HS-27A (cell line): Measurements from ENCODE around the gene ADIG.
A peak's percentile ranks its signal among the peaks of the same experiment; 100 is the strongest.

ENCODE experiments used
- DNase-seq: peaks from one replicate; pipeline ENCODE4 v3.0.0-alpha.2; 2012; ENCODE audit warnings: low read depth, missing footprints

Gene ADIG

DNA sequence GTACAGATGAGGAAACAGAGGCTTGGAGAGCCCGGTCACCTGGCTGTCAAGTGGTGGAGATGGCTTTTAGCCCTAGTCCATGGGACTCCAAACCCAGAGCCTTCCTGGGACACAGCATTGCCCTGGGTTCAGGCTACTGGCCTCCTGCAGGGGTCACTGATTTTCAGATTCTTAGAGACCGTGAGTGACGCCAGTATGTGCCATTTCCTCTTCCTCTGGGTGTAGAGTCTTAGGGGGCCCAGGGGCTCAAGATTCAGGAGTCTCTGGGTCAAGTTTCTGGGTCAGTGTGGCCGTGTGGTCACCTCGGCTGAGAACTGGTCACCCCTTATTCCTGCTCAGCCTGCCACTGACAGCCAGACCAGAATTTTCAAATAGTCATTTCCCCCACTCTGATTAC lies 21.2 kb downstream of the ADIG start:
- DNase-seq = no peak

GRCh38 chr20:38603286-38603685 lies 22.3 kb downstream of the ADIG start:
- no peak for DNase-seq

DNA sequence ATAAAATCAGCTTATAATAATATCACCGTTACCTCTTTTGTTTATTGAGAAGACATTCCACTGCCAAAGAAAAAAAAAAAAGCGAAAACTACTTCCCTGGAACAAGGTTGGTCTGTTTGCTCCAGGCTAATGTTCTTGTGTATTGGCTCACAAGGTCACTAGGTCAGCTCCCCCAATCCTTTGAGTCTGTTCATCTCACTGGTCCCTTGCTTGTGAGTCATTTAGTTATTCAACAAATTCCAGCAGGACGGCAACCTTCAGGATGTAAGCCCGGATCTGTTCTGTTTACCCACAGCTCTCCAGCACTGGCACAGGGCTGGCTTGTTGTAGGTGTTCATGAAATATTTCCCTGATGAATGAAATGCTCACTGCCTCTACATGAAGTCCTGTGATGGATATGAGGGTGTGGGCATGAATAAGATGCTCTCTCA lies 23.9 kb downstream of the ADIG start:
- no peak for DNase-seq

GRCh38 chr20:38607351-38607750 lies 26.4 kb downstream of the ADIG start:
- no peak for DNase-seq

GRCh38 chr20:38608188-38608587 lies 27.2 kb downstream of the ADIG start:
- DNase-seq = no peak

GRCh38 chr20:38609815-38610214 lies 28.8 kb downstream of the ADIG start:
- no peak for DNase-seq

- DNase-seq = peak; percentile 30
These were observed 29.5 kb downstream of the ADIG start for GRCh38 chr20:38610521-38610920.

DNA sequence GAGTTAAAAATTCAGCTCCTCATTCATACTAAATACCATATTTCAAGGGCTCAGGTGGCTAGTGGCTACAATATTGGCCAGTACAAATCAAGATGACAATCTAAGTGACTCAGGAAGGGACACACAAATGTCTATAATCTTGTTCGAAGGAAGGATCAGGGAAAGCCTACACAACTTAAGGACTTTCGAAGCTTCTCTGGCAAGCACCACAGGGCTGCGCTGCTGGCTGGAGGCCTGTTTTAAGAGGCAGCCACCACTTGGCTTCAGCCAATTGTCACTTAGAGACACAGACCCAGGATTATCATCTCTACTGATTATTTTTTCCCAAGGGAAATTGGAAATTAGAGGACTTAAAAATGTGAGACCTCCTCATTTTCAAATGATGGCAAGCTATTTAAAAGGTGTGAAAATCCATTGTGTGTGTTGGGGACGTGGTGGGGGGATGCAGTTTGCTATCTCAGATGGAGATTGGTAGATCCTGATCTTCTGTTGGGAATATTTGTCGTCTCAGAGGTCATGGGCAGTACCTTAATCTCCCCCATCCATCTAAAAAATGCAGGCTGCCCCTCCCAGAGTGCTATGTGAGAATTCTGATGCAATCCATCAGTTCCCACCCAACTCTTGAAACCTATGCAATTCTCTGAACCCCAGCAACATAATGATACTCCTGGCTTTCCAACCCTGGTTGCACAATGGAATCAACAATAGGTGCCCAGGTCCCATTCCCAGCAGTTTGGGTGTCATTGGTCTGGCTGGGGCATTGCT lies 31.9 kb downstream of the ADIG start:
- DNase-seq = no peak

- DNase-seq = no peak
These were observed 34.3 kb downstream of the ADIG start for GRCh38 chr20:38615283-38615682.

DNA sequence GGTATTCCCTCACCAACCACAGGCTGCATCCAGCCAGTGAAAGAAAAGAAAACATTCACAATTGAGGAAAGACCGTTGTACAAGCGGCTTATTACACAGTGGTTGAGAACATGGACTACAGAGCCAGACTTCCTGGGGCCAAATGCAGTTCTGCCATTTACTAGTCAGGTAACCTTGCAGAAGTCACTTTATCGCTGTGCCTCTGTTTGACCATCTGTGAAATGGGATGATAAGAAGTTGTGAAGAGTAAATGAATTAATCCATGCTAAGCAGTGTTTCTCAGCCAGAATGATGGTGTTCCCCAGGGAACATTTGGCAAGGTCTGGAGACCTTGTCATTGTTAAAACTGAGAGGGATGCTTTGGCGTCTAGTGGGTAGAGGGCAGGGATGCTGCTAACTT lies 35.5 kb downstream of the ADIG start:
- no peak for DNase-seq

GRCh38 chr20:38617011-38617829 lies 36.2 kb downstream of the ADIG start:
- DNase-seq = no peak

- DNase-seq = no peak
These were observed 36.8 kb downstream of the ADIG start for GRCh38 chr20:38617830-38618196.

GRCh38 chr20:38620441-38620840 lies 39.4 kb downstream of the ADIG start:
- DNase-seq = no peak

- DNase-seq = no peak
These were observed 42.1 kb downstream of the ADIG start for GRCh38 chr20:38623061-38623460.

DNA sequence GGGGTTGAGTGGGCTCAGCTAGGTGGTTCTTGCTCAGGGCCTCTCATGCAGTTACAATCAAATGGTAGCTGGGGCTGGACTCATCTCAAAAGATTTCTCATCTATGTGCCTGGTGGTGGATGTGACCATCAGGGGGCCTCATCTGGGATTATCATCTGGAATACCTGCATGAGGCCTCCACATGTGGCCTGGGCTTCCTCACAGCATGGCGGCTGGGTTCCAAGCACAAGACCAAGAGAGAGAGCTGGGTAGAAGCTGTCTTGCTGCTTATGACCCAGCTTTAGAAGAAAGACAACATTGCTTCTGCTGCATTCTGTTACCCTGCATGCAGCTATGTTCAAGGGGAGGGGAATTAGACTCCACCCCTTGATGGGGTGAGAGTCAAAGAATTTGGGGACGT lies 43.1 kb downstream of the ADIG start:
- no peak for DNase-seq

DNA sequence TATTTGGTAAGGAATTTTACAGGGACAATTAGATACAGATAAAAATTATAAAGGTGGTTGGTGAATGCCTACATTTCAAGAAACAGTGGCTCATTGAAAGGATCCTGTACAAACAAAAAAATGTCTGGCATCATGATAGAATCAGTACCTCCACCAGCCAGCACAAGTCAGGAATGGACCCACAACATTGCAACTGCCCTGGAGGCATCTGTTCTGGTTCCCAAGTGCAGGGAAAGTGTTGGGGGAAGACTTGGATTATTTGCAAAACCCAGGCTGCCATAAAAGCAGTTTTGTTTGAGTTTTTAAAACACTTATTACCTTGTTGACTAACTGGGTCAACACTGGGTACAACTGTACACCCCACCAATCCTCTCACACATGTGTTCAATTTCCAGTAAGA lies 44.9 kb downstream of the ADIG start:
- no peak for DNase-seq

- DNase-seq = no peak
These were observed 46.1 kb downstream of the ADIG start for GRCh38 chr20:38626921-38627659.

DNA sequence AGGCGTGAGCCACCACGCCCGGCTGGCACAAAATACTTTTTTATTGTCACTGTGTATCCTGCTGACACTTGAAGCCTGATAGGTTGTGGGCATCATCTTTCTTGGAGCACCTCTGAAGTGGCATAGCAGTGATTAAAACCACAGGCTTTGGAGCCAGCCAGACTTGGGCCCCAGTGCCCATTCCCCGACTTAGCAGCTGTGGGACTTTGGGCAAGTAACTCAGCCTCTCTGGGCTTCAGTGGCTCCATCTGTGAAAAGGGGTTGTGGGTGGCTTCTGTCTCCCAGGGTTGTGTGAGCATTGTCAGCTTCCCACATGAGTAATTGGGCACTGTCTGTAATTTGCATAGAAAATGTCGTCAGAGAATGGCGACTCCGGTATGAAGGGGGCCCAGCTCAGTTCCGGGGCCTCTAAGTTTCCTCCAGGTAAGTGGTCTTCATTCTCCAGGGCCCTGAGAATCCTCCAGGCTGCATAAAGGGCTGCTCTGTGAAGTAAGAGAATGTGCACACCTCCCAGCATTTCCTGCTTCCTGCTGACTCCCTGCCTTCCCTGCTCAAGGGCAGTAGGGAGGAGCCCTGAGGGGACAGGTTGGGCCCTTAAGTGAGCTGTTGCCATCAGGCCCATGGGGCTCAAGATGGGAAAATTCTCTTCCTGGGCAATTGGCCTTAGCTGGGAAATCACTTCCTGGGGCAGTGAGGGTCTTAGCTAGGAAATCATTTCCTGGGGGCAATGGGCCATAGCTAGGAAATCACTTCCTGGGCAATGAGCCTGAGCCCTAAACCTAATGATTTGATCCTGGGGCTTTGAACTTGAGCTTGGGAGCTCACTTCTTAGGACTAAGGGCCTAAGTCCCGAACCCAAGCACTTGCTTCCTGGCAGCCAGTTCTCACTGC lies 47.8 kb downstream of the ADIG start:
- no peak for DNase-seq

- DNase-seq = no peak
These were observed 49.0 kb downstream of the ADIG start for GRCh38 chr20:38629979-38630378.

GRCh38 chr20:38630727-38631126 lies 49.7 kb downstream of the ADIG start:
- DNase-seq = no peak

- no peak for DNase-seq
These were observed 50.4 kb downstream of the ADIG start for GRCh38 chr20:38631155-38632022.
